Right lung (tissue), 5 donors: ENCODE data around the gene PCDHA3. TPM values are rescaled to one million over a fixed set of nuclear protein-coding genes. Genes with fewer than 3 reads are reported as not detected.
"Not testable (repeated sequence)": the region's sequence is repeated elsewhere in the genome, so short reads cannot be mapped to it uniquely, and the experiment has no call there.

Source experiments
- DNase-seq, 2 donors: peaks; one replicate each; pipeline ENCODE4 v3.0.0-alpha.2; 2013
- polyA plus RNA-seq, 5 donors: library from polyadenylated mRNA; unstranded; fragments of 120-200 nt; gene quantifications; one replicate each; pipeline versions ENCODE4 v1.2.1 to v1.2.3, GENCODE V29; 2013; ENCODE audit warnings: inconsistent platforms in 1 of 5, low replicate concordance in 1 of 5; ENCODE audit not compliant: insufficient read length in 5 of 5, insufficient read depth in 1 of 5

The PCDHA3 gene
- polyA plus RNA-seq, 5 donors: 0.19 to 0.40 (median 0.27) TPM

DNA sequence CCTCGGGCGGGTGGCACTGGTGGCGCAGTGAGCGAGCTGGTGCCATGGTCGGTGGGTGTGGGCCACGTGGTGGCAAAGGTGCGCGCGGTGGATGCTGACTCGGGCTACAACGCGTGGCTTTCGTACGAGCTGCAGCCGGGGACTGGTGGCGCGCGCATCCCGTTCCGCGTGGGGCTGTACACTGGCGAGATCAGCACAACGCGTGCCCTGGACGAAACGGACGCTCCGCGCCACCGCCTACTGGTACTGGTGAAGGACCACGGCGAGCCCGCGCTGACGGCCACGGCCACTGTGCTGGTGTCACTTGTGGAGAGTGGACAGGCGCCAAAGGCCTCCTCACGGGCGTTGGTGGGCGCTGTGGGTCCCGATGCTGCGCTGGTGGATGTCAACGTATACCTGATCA lies 8.0 kb downstream of the PCDHA3 start:
- no peak for DNase-seq

DNA sequence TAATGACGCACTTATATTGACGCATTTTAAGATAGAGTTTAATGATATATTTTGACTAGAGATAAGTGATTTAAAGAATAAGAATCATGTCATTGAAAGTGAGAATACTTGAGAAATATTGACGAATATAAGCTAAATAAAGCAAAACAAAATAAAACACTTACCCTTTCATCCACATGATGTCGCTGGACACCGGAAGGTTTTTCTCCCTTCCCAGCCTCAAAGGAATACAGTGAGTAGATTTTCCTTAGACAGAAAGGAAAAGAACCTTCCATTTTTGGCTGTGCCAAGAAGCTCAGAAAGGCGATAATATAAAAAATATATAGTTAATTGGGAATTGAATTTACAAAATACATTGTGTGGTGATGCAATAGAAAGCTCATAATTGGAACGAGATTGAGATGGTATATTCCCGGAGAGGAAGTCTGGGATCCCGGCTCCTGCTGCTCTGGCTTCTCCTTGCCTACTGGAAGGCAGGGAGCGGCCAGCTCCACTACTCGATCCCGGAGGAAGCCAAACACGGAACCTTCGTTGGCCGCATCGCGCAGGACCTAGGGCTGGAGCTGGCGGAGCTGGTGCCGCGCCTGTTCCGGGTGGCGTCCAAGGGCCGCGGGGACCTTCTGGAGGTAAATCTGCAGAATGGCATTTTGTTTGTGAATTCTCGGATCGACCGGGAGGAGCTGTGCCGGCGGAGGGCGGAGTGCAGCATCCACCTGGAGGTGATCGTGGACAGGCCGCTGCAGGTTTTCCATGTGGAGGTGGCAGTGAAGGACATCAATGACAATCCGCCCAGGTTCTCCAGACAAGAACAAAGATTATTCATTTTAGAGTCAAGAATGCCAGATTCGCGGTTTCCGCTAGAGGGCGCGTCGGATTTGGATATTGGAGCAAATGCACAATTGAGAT lies 20.8 kb downstream of the PCDHA3 start, which contains the start of gene PCDHA5:
Gene PCDHA5 (plus strand): TSS at position 239 of the 906 bp plus-strand sequence.
- no peak for DNase-seq

DNA sequence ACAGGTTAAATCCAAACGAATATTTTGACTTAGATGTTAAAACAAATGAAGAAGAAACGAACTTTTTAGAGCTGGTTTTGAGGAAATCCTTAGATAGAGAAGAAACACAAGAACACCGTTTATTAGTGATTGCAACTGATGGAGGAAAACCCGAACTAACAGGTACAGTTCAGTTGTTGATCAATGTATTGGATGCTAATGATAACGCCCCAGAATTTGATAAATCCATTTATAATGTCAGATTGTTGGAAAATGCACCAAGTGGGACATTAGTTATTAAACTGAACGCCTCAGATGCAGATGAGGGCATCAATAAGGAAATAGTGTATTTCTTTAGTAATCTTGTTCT lies 21.4 kb downstream of the PCDHA3 start:
- DNase-seq: no peak

DNA sequence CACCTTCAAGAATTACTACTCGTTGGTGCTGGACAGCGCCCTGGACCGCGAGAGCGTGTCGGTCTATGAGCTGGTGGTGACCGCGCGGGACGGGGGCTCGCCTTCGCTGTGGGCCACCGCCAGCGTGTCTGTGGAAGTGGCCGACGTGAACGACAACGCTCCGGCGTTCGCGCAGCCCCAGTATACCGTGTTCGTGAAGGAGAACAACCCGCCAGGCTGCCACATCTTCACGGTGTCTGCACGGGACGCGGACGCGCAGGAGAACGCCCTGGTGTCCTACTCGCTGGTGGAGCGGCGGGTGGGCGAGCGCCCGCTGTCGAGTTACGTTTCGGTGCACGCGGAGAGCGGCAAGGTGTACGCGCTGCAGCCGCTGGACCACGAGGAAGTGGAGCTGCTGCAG lies 22.1 kb downstream of the PCDHA3 start:
- DNase-seq: not testable (repeated sequence)

DNA sequence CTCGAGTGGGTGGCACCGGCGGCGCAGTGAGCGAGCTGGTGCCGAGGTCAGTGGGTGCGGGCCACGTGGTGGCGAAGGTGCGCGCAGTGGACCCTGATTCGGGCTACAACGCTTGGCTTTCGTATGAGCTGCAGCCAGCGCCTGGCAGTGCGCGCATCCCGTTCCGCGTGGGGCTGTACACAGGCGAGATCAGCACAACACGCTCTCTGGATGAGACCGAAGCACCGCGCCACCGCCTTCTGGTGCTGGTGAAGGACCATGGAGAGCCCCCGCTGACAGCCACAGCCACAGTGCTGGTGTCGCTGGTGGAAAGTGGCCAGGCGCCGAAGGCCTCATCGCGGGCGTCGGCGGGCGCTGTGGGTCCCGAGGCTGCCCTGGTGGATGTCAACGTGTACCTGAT lies 22.6 kb downstream of the PCDHA3 start:
- DNase-seq: no peak

DNA sequence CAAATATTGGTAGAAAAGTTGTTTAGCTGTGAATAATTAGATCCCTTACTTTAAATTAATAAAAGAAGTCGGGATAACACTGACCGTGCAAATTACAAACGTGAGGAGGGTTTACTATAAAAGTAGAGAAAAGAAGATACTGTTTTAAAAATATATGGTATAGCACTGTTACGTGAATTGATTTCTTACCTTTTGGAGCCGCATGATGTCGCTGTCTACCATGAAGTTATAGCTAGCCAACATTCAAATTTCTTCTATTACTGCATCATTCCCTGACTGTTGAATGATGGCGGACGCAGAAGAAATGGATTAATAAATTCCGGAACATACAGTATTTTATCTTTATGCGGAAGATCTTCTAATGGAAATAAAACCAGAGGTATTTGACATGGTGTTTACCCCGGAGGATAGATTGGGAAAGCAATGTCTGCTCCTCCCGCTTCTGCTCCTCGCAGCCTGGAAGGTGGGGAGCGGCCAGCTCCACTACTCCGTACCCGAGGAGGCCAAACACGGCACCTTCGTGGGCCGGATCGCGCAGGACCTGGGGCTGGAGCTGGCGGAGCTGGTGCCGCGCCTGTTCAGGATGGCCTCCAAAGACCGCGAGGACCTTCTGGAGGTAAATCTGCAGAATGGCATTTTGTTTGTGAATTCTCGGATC lies 27.0 kb downstream of the PCDHA3 start, which contains the start of gene PCDHA6:
Gene PCDHA6 (plus strand): TSS at position 257 of the 658 bp plus-strand sequence. CDS start 132 bp downstream, at position 389.
- DNase-seq: no peak

DNA sequence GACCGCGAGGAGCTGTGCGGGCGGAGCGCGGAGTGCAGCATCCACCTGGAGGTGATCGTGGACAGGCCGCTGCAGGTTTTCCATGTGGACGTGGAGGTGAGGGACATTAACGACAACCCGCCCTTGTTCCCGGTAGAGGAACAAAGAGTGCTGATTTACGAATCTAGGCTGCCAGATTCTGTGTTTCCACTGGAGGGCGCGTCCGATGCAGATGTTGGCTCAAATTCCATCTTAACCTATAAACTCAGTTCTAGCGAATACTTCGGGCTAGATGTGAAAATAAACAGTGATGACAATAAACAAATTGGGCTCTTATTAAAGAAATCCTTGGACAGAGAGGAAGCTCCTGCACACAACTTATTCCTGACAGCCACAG lies 27.5 kb downstream of the PCDHA3 start:
- no peak for DNase-seq

DNA sequence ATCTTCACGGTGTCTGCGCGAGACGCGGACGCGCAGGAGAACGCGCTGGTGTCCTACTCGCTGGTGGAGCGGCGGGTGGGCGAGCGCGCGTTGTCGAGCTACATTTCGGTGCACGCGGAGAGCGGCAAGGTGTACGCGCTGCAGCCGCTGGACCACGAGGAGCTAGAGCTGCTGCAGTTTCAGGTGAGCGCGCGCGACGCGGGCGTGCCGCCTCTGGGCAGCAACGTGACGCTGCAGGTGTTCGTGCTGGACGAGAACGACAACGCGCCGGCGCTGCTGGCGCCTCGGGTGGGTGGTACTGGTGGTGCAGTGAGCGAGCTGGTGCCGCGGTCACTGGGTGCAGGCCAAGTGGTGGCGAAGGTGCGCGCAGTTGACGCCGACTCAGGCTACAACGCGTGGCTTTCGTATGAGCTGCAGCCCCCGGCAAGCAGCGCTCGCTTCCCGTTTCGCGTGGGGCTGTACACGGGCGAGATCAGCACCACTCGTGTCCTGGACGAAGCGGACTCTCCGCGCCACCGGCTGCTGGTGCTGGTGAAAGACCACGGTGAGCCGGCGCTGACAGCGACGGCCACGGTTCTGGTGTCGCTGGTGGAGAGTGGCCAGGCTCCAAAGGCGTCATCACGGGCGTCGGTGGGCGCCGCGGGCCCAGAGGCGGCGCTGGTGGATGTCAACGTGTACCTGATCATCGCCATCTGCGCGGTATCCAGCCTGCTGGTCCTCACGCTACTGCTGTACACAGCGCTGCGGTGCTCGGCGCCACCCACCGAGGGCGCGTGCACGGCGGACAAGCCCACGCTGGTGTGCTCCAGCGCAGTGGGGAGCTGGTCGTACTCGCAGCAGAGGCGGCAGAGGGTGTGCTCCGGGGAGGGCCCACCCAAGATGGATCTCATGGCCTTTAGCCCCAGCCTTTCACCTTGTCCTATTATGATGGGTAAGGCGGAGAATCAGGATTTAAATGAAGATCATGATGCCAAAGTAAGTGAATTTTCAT lies 28.9 kb downstream of the PCDHA3 start:
- DNase-seq: not testable (repeated sequence)

DNA sequence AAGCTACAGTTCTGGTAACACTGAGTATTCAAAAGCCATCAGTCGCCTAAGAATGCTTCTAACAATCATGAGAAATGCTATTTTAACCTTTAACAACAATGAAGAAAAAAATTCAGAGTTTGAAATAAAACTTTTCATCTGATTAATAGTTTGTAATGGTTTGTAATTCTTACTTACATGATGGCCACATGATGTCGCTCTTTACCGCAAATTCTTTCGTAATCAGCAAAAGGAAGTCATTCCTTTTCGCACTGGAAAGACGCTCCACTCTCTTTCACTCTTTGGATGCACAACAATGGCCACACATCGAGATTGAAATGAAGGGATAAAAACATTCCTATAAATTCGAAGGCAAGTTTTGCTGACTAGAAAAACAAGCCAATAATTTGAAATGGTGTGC lies 33.1 kb downstream of the PCDHA3 start, which contains the start of gene PCDHA7:
Gene PCDHA7 (plus strand): TSS at position 277 of the 400 bp plus-strand sequence. CDS start 115 bp downstream, at position 392.
- DNase-seq: no peak

DNA sequence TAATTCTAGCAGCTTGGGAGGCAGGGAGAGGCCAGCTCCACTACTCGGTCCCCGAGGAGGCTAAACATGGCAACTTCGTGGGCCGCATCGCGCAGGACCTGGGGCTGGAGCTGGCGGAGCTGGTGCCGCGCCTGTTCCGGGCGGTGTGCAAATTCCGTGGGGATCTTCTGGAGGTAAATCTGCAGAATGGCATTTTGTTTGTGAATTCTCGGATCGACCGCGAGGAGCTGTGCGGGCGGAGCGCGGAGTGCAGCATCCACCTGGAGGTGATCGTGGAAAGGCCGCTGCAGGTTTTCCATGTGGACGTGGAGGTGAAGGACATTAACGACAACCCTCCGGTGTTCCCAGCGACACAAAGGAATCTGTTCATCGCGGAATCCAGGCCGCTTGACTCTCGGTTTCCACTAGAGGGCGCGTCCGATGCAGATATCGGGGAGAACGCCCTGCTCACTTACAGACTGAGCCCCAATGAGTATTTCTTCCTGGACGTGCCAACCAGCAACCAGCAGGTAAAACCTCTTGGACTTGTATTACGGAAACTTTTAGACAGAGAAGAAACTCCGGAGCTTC lies 33.7 kb downstream of the PCDHA3 start:
- not testable (repeated sequence) for DNase-seq

DNA sequence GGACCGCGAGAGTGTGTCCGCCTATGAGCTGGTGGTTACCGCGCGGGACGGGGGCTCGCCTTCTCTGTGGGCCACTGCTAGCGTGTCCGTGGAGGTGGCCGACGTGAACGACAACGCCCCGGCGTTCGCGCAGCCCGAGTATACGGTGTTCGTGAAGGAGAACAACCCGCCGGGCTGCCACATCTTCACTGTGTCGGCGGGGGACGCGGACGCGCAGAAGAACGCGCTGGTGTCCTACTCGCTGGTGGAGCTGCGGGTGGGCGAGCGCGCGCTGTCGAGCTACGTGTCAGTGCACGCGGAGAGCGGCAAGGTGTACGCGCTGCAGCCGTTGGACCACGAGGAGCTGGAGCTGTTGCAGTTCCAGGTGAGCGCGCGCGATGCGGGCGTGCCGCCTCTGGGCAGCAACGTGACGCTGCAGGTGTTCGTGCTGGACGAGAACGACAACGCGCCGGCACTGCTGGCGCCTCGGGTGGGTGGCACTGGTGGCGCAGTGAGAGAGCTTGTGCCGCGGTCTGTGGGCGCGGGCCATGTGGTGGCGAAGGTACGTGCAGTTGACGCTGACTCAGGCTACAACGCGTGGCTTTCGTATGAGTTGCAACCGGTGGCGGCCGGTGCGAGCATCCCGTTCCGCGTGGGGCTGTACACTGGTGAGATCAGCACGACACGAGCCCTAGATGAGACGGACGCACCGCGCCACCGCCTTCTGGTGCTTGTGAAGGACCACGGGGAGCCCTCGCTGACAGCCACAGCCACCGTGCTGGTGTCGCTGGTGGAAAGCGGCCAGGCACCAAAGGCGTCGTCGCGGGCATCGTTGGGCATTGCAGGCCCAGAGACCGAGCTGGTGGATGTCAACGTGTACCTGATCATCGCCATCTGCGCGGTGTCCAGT lies 35.0 kb downstream of the PCDHA3 start:
- no peak for DNase-seq

DNA sequence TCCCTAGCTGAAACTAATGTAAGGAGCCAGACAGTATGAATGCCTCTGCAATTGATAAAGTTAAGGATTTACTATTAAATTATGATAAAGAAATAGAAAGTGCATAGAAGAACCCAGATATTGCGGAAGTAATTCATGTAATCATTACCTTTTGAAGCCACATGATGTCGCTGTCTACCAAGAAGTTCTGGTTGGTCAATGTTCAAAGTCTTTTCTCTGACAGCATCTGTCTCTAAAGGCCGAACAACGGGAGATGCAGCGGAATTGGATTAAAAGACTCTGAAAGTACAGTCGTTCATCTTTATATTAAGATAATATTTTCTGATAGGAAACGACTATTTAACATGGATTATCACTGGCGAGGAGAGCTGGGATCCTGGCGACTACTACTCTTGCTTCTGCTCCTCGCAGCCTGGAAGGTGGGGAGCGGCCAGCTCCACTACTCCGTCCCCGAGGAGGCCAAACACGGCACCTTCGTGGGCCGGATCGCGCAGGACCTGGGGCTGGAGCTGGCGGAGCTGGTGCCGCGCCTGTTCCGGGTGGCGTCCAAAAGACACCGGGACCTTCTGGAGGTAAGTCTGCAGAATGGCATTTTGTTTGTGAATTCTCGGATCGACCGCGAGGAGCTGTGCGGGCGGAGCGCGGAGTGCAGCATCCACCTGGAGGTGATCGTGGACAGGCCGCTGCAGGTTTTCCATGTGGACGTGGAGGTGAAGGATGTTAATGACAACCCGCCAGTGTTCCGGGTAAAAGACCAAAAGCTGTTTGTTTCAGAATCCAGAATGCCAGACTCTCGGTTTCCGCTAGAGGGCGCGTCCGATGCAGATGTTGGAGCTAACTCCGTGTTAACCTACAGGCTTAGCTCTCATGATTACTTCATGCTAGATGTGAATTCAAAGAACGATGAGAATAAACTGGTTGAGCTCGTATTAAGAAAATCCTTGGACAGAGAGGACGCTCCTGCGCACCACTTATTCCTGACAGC lies 40.4 kb downstream of the PCDHA3 start, which contains the start of gene PCDHA8:
Gene PCDHA8 (plus strand): TSS at position 210 of the 985 bp plus-strand sequence. CDS start 135 bp downstream, at position 345.
- DNase-seq: no peak

DNA sequence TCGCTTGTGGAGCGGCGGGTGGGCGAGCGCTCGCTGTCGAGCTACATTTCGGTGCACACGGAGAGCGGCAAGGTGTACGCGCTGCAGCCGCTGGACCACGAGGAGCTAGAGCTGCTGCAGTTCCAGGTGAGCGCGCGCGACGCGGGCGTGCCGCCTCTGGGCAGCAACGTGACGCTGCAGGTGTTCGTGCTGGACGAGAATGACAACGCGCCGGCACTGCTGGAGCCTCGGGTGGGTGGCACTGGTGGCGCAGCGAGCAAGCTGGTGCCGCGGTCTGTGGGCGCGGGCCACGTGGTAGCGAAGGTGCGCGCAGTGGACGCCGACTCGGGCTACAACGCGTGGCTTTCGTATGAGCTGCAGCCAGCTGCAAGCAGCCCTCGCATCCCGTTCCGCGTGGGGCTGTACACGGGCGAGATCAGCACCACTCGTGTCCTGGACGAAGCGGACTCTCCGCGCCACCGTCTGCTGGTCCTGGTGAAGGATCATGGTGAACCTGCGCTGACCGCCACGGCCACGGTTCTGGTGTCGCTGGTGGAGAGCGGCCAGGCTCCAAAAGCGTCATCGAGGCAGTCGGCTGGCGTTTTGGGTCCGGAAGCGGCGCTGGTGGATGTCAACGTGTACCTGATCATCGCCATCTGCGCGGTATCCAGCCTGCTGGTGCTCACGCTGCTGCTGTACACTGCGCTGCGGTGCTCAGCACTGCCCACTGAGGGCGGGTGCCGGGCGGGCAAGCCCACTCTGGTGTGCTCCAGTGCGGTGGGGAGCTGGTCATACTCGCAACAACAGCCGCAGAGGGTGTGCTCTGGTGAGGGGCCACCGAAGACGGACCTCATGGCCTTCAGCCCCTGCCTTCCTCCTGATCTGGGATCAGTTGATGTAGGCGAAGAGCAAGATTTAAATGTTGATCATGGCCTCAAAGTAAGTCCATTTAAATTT lies 42.2 kb downstream of the PCDHA3 start:
- DNase-seq: no peak

DNA sequence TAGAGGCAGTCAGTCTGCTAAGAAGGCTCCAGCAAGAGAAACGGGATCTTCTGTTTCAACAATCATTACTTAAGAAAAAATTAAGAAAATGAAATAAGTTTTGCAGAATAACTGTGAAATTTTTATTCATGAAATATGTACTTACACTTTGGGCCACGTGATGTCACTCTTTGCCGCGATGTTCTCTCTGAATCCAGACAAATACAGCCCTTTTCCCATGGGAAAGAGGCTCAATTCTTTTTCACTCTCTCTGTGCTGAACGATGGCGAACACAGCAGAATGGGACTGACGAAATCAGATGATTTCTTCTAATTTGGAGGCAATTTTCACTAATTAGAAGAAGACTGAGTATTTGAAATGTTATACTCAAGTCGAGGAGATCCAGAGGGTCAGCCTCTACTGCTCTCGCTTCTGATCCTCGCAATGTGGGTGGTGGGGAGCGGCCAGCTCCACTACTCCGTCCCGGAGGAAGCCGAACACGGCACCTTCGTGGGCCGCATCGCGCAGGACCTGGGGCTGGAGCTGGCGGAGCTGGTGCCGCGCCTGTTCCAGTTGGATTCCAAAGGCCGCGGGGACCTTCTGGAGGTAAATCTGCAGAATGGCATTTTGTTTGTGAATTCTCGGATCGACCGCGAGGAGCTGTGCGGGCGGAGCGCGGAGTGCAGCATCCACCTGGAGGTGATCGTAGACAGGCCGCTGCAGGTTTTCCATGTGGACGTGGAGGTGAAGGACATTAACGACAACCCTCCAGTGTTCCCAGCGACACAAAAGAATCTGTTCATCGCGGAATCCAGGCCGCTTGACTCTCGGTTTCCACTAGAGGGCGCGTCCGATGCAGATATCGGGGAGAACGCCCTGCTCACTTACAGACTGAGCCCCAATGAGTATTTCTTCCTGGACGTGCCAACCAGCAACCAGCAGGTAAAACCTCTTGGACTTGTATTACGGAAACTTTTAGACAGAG lies 47.6 kb downstream of the PCDHA3 start, which contains the start of gene PCDHA9:
Gene PCDHA9 (plus strand): TSS at position 244 of the 964 bp plus-strand sequence. CDS start 114 bp downstream, at position 358.
- not testable (repeated sequence) for DNase-seq

DNA sequence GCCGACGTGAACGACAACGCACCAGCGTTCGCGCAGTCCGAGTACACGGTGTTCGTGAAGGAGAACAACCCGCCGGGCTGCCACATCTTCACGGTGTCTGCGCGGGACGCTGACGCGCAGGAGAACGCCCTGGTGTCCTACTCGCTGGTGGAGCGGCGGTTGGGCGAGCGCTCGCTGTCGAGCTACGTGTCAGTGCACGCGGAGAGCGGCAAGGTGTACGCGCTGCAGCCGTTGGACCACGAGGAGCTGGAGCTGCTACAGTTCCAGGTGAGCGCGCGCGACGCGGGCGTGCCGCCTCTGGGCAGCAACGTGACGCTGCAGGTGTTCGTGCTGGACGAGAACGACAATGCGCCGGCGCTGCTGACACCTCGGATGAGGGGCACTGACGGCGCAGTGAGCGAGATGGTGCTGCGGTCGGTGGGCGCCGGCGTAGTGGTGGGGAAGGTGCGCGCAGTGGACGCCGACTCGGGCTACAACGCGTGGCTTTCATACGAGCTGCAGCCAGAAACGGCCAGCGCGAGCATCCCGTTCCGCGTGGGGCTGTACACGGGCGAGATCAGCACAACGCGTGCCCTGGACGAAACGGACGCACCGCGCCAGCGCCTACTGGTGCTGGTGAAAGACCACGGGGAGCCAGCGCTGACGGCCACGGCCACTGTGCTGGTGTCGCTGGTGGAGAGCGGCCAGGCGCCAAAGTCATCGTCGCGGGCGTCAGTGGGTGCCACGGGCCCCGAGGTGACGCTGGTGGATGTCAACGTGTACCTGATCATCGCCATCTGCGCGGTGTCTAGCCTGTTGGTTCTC lies 49.2 kb downstream of the PCDHA3 start:
- not testable (repeated sequence) for DNase-seq
